GM23338 (cell line): ENCODE results near the gene RIMS1. TPM values are rescaled to one million over a fixed set of nuclear protein-coding genes. Genes with fewer than 3 reads are reported as not detected.

Source experiments
- ATAC-seq: fragments of 200-7000 bp; cut with Tn5 transposase; 3 replicates; pipeline ENCODE4 v1.9.1; 2020
- DNase-seq: peaks from one replicate; pipeline ENCODE4 v3.0.0-alpha.2; 2015; ENCODE audit warnings: low spot score
- H2AFZ ChIP-seq: fragments of 200-600 bp; sonication (generic); 2 replicates; pipeline ENCODE4 v1.8.0; 2016; ENCODE audit warnings: antibody characterized with exemption, mild to moderate bottlenecking, moderate library complexity
- H3F3A ChIP-seq: fragments of 200-600 bp; sonication (generic); replicated peaks from 2 replicates; pipeline ENCODE4 v1.8.0; 2017; ENCODE audit warnings: antibody characterized with exemption, mixed run types, low read depth
- H3K27ac ChIP-seq: fragments of 200-600 bp; sonication (generic); 2 replicates; pipeline ENCODE4 v1.6.1; 2016; ENCODE audit warnings: low read depth
- H3K27me3 ChIP-seq: fragments of 200-600 bp; sonication (generic); 2 replicates; pipeline ENCODE4 v1.8.0; 2016; ENCODE audit warnings: mild to moderate bottlenecking, mixed run types, moderate library complexity; ENCODE audit not compliant: insufficient read depth
- H3K36me3 ChIP-seq: fragments of 200-600 bp; sonication (generic); 2 replicates; pipeline ENCODE4 v1.8.0; 2016; ENCODE audit warnings: mild to moderate bottlenecking; ENCODE audit not compliant: insufficient read depth
- H3K4me1 ChIP-seq: fragments of 200-600 bp; sonication (generic); 2 replicates; pipeline ENCODE4 v1.8.0; 2016; ENCODE audit warnings: mild to moderate bottlenecking, moderate library complexity; ENCODE audit not compliant: insufficient read depth
- H3K4me2 ChIP-seq: fragments of 200-600 bp; sonication (generic); 2 replicates; pipeline ENCODE4 v1.7.1; 2017; ENCODE audit warnings: mixed run types
- H3K4me3 ChIP-seq: fragments of 200-600 bp; sonication (generic); 2 replicates; pipeline ENCODE4 v1.6.1; 2016; ENCODE audit warnings: mixed run types
- H3K79me2 ChIP-seq: fragments of 200-600 bp; sonication (generic); replicated peaks from 2 replicates; pipeline ENCODE4 v1.8.0; 2017; ENCODE audit warnings: mild to moderate bottlenecking; ENCODE audit not compliant: insufficient read depth
- H3K9me2 ChIP-seq: fragments of 200-600 bp; sonication (generic); 2 replicates; pipeline ENCODE4 v1.8.0; 2017; ENCODE audit not compliant: insufficient read depth
- H4K20me1 ChIP-seq: fragments of 200-600 bp; sonication (generic); replicated peaks from 2 replicates; pipeline ENCODE4 v1.8.0; 2017; ENCODE audit warnings: mild to moderate bottlenecking; ENCODE audit not compliant: insufficient read depth
- H3K27ac Mint-ChIP-seq: 2 replicates; pipeline ENCODE4 v1.8.0; 2020; ENCODE audit warnings: inconsistent platforms, mild to moderate bottlenecking, moderate library complexity, mixed read lengths
- H3K27me3 Mint-ChIP-seq: 3 replicates; pipeline ENCODE4 v1.8.0; 2022; ENCODE audit warnings: low read depth, mild to moderate bottlenecking, moderate library complexity, mixed read lengths, inconsistent platforms; ENCODE audit not compliant: insufficient read depth, poor library complexity
- H3K36me3 Mint-ChIP-seq: 3 replicates; pipeline ENCODE4 v1.8.0; 2021; ENCODE audit warnings: low read depth, mild to moderate bottlenecking, inconsistent platforms, moderate library complexity, mixed read lengths
- H3K4me1 Mint-ChIP-seq: 3 replicates; pipeline ENCODE4 v1.8.0; 2020; ENCODE audit warnings: mild to moderate bottlenecking, inconsistent platforms, mixed read lengths
- H3K4me3 Mint-ChIP-seq: 3 replicates; pipeline ENCODE4 v1.8.0; 2021; ENCODE audit warnings: moderate library complexity, mild to moderate bottlenecking, inconsistent platforms, mixed read lengths
- H3K9me3 Mint-ChIP-seq: 3 replicates; pipeline ENCODE4 v1.8.0; 2020; ENCODE audit warnings: moderate library complexity, mild to moderate bottlenecking, inconsistent platforms, mixed read lengths
- CREB1 ChIP-seq: fragments of 250-450 bp; sonication (Bioruptor Pico); IDR thresholded peaks from 2 replicates; pipeline ENCODE4 v1.5.0; 2020; ENCODE audit warnings: low read depth, mild to moderate bottlenecking, moderate library complexity
- CTCF ChIP-seq, 2 experiments: fragments of 200-600 bp in 1 of 2; sonication (generic) in 1 of 2; conservative IDR thresholded peaks; 2 replicates each; pipeline versions ENCODE4 v1.5.1 to v1.6.1; 2016 to 2017; ENCODE audit warnings: antibody characterized with exemption in 2 of 2, low read depth in 2 of 2, mild to moderate bottlenecking in 2 of 2, moderate library complexity in 1 of 2
- EZH2 ChIP-seq: fragments of 200-600 bp; sonication (generic); IDR thresholded peaks from one replicate; pipeline ENCODE4 v1.8.0; 2017; ENCODE audit warnings: antibody characterized with exemption, mild to moderate bottlenecking, low read depth; ENCODE audit not compliant: unreplicated experiment
- NANOG ChIP-seq: IDR thresholded peaks from 2 replicates; pipeline ENCODE4 v1.6.1; 2016; ENCODE audit warnings: antibody characterized with exemption, borderline replicate concordance
- POLR2AphosphoS5 ChIP-seq: IDR thresholded peaks from 2 replicates; pipeline ENCODE4 v1.6.1; 2016; ENCODE audit warnings: antibody characterized with exemption, low read depth
- STAT1 ChIP-seq: IDR thresholded peaks from one replicate; pipeline ENCODE4 v1.6.1; 2016; ENCODE audit warnings: antibody characterized with exemption; ENCODE audit not compliant: unreplicated experiment
- ZNF114 ChIP-seq: fragments of 250-450 bp; sonication (Bioruptor Pico); IDR thresholded peaks from 2 replicates; pipeline ENCODE4 v1.5.0; 2020; ENCODE audit warnings: mild to moderate bottlenecking, moderate library complexity
- ZNF331 ChIP-seq: fragments of 250-450 bp; sonication (Bioruptor Pico); IDR thresholded peaks from 2 replicates; pipeline ENCODE4 v1.5.0; 2020; ENCODE audit warnings: low read depth, mild to moderate bottlenecking, moderate library complexity
- polyA plus RNA-seq: library from polyadenylated mRNA; unstranded; fragments of >200 nt; fragmentation: Nextera tagmentation; extraction: Ambion mirVana; gene quantifications from 2 replicates; pipeline ENCODE4 v1.2.1, GENCODE V29; 2016
- total RNA-seq: library from RNA; depleted of rRNA; stranded (reverse); fragments of >200 nt; shearing (Covaris generic); gene quantifications from 2 replicates; pipeline ENCODE4 v1.2.3, GENCODE V29; 2014
- TF ChIP-seq, protein P1 (sequence below): fragments of 250-450 bp; sonication (Bioruptor Pico); IDR thresholded peaks from 2 replicates; pipeline ENCODE4 v1.5.0; 2020; ENCODE audit warnings: mild to moderate bottlenecking, moderate library complexity
- TF ChIP-seq, protein P2 (sequence below): IDR thresholded peaks from one replicate; pipeline ENCODE4 v1.6.1; 2018; ENCODE audit warnings: antibody characterized with exemption; ENCODE audit not compliant: unreplicated experiment

The RIMS1 gene
- total and polyA plus RNA-seq, 2 experiments from 2014 or later = 0.89 to 4.0 TPM

GRCh38 chr6:72422171-72422570 lies 535.8 kb downstream of the RIMS1 start (continued):
- no peak for TF ChIP-seq NANOG
- no peak for TF ChIP-seq POLR2AphosphoS5
- no peak for TF ChIP-seq CREB1 (CRISPR knock-in tag)
- no peak for TF ChIP-seq CTCF (conservative IDR thresholded peaks at IDR 0.05; ENCODE audit: low read depth in 2 of 2)
- no peak for TF ChIP-seq EZH2
- TF ChIP-seq ZNF331 = no peak
- no peak for TF ChIP-seq ZNF114
- no peak for TF ChIP-seq STAT1

GRCh38 chr6:72424476-72424875 lies 538.1 kb downstream of the RIMS1 start:
- Mint-ChIP-seq H3K9me3 (no peaks in the 10 kb centered on the region), H3K4me1 (peaks cover 20% of the 10 kb centered on the region), H3K36me3 (no peaks in the 10 kb centered on the region), H3K27ac (no peak overlapping the region), H3K4me3 (no peak overlapping the region), H3K27me3 (peaks cover 2% of the 10 kb centered on the region)
- H3K4me1 ChIP-seq = 0 out of 2 replicates have a peak, but pooled peaks cover 3% of the 10 kb centered on the region
- no peaks in the 10 kb centered on the region for H3K36me3 ChIP-seq
- no peaks in the 10 kb centered on the region for H3K27me3 ChIP-seq
- H3F3A ChIP-seq = no peaks in the 10 kb centered on the region
- no peak overlapping the region for H3K4me2 ChIP-seq
- H3K4me3 ChIP-seq = no peak overlapping the region
- DNase-seq = no peak
- H3K9me2 ChIP-seq = no peaks in the 10 kb centered on the region
- no peaks in the 10 kb centered on the region for H4K20me1 ChIP-seq
- H2AFZ ChIP-seq = no peak overlapping the region
- no peak for ATAC-seq
- H3K79me2 ChIP-seq = no peaks in the 10 kb centered on the region
- H3K27ac ChIP-seq = no peak overlapping the region
- no peak for TF ChIP-seq CREB1 (CRISPR knock-in tag)
- no peak for TF ChIP-seq ZNF331
- no peak for TF ChIP-seq CTCF (conservative IDR thresholded peaks at IDR 0.05; ENCODE audit: low read depth in 2 of 2)
- no peak for TF ChIP-seq NANOG
- TF ChIP-seq, protein P1, sequence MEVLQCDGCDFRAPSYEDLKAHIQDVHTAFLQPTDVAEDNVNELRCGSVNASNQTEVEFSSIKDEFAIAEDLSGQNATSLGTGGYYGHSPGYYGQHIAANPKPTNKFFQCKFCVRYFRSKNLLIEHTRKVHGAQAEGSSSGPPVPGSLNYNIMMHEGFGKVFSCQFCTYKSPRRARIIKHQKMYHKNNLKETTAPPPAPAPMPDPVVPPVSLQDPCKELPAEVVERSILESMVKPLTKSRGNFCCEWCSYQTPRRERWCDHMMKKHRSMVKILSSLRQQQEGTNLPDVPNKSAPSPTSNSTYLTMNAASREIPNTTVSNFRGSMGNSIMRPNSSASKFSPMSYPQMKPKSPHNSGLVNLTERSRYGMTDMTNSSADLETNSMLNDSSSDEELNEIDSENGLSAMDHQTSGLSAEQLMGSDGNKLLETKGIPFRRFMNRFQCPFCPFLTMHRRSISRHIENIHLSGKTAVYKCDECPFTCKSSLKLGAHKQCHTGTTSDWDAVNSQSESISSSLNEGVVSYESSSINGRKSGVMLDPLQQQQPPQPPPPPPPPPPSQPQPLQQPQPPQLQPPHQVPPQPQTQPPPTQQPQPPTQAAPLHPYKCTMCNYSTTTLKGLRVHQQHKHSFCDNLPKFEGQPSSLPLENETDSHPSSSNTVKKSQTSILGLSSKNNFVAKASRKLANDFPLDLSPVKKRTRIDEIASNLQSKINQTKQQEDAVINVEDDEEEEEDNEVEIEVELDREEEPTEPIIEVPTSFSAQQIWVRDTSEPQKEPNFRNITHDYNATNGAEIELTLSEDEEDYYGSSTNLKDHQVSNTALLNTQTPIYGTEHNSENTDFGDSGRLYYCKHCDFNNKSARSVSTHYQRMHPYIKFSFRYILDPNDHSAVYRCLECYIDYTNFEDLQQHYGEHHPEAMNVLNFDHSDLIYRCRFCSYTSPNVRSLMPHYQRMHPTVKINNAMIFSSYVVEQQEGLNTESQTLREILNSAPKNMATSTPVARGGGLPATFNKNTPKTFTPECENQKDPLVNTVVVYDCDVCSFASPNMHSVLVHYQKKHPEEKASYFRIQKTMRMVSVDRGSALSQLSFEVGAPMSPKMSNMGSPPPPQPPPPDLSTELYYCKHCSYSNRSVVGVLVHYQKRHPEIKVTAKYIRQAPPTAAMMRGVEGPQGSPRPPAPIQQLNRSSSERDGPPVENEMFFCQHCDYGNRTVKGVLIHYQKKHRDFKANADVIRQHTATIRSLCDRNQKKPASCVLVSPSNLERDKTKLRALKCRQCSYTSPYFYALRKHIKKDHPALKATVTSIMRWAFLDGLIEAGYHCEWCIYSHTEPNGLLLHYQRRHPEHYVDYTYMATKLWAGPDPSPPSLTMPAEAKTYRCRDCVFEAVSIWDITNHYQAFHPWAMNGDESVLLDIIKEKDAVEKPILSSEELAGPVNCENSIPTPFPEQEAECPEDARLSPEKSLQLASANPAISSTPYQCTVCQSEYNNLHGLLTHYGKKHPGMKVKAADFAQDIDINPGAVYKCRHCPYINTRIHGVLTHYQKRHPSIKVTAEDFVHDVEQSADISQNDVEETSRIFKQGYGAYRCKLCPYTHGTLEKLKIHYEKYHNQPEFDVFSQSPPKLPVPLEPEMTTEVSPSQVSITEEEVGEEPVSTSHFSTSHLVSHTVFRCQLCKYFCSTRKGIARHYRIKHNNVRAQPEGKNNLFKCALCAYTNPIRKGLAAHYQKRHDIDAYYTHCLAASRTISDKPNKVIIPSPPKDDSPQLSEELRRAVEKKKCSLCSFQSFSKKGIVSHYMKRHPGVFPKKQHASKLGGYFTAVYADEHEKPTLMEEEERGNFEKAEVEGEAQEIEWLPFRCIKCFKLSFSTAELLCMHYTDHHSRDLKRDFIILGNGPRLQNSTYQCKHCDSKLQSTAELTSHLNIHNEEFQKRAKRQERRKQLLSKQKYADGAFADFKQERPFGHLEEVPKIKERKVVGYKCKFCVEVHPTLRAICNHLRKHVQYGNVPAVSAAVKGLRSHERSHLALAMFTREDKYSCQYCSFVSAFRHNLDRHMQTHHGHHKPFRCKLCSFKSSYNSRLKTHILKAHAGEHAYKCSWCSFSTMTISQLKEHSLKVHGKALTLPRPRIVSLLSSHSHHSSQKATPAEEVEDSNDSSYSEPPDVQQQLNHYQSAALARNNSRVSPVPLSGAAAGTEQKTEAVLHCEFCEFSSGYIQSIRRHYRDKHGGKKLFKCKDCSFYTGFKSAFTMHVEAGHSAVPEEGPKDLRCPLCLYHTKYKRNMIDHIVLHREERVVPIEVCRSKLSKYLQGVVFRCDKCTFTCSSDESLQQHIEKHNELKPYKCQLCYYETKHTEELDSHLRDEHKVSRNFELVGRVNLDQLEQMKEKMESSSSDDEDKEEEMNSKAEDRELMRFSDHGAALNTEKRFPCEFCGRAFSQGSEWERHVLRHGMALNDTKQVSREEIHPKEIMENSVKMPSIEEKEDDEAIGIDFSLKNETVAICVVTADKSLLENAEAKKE (CRISPR knock-in tag) = no peak
- TF ChIP-seq, protein P2, sequence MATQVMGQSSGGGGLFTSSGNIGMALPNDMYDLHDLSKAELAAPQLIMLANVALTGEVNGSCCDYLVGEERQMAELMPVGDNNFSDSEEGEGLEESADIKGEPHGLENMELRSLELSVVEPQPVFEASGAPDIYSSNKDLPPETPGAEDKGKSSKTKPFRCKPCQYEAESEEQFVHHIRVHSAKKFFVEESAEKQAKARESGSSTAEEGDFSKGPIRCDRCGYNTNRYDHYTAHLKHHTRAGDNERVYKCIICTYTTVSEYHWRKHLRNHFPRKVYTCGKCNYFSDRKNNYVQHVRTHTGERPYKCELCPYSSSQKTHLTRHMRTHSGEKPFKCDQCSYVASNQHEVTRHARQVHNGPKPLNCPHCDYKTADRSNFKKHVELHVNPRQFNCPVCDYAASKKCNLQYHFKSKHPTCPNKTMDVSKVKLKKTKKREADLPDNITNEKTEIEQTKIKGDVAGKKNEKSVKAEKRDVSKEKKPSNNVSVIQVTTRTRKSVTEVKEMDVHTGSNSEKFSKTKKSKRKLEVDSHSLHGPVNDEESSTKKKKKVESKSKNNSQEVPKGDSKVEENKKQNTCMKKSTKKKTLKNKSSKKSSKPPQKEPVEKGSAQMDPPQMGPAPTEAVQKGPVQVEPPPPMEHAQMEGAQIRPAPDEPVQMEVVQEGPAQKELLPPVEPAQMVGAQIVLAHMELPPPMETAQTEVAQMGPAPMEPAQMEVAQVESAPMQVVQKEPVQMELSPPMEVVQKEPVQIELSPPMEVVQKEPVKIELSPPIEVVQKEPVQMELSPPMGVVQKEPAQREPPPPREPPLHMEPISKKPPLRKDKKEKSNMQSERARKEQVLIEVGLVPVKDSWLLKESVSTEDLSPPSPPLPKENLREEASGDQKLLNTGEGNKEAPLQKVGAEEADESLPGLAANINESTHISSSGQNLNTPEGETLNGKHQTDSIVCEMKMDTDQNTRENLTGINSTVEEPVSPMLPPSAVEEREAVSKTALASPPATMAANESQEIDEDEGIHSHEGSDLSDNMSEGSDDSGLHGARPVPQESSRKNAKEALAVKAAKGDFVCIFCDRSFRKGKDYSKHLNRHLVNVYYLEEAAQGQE = no peak
